Activated T-cell treated with anti-CD3 and anti-CD28 coated beads for 48 hours (primary cell): Measurements from ENCODE around the gene LNX1.

ENCODE experiments used
- DNase-seq: peaks from one replicate; pipeline ENCODE4 v3.0.0-alpha.2; 2020; ENCODE audit warnings: low read depth

LNX1 gene

GRCh38 chr4:53599632-53600031, 8.3 kb upstream of the LNX1 start:
- DNase-seq: no peak

- no peak for DNase-seq
Measured at GRCh38 chr4:53598901-53599300, 7.6 kb upstream of the LNX1 start.

DNA sequence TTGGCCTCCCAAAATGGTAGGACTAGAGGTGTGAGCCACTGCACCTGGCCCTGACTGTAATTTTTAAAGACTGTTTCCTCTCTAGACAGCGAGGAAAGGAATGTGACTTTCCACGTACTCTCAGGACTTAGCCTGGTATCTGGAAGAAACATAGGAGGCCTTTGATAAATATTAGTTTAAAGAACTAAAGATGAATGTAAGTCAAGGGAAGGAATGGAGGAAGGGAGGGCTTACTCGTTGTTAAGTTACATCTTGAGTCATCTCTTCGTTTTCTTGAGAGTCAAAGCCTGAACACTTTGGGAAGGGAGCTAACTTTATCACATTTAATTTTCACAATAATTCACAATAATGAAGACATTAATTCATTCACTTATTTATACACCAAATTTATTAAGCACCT, 7.2 kb upstream of the LNX1 start:
- no peak for DNase-seq

DNA sequence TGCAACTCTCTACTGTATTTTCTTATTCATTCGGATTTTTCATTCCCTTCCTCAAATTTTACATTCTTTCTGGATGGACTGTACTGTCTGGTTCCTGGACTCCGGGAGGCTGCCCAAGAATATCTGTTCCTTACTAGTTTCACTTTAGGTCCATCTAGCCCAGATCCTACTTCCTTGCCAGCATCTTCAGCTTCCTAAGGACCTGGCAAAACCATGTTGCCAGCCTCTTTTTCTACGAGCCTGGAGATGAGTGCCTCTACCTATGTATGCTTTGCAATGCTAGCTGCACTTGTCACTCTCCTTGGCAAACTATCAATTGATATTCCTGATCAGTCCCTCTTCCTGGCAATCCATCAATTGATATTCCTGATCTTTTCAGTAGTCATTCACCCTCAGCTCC, 5.6 kb upstream of the LNX1 start:
- DNase-seq: no peak

DNA sequence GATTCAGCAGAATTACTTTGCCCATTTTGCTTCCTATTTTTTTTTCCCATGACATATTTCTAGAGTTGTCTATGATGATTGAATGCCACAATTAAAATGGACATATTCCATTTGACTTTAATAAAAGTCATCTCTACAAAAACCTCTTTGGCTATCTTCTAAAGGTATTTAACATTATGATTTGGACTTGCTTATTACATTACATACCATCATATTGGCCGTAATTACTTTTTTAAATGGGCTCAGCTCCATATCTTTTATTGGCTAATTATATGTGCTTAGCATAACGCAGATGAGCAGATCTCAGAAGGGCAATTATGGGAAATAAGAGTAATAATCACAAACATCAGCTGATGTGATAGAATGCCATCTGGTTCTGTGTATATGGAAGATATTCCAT, 4.5 kb upstream of the LNX1 start:
- DNase-seq: no peak

DNA sequence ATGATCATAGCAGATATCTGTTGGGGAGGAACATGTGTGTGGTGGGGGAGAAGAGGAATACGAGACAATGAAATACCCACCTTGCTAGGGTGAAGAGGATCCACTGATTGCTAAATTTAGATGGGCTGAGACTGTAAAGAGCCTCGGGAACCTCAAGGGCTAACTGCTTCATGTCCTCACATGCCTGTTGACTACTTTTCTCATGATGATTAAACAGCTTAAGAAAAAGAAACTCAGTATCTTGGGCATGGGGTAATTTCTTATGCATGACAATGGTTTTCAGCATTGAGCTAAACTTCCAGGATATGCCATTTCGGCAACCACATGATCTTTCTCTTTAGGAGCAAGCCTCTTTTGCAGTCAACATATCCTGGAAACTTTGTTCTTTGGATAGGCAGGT, 3.9 kb upstream of the LNX1 start:
- DNase-seq: no peak

DNA sequence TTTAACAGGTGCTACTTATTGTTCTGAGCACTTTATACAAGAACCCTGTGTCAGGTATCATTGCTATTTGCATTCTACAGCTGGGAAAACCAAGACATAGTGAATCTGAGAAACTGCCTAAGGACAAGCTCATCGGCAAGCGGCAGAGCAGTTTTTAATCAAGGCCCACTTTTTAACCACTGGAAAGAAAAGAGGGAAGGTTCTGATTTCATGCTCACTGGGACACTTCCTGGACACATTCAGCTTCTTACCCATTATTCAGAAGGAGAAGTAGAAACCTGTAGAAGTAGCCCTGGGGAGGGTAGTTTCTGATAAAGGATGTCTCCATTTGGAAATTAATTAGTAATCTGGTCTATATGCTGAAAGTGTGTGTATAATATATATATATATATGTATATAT, 2.5 kb upstream of the LNX1 start:
- DNase-seq: no peak

- DNase-seq: no peak
Measured at GRCh38 chr4:53592686-53593501, 1.6 kb upstream of the LNX1 start.

- no peak for DNase-seq
Measured at GRCh38 chr4:53592122-53592521, 836 bp upstream of the LNX1 start.

DNA sequence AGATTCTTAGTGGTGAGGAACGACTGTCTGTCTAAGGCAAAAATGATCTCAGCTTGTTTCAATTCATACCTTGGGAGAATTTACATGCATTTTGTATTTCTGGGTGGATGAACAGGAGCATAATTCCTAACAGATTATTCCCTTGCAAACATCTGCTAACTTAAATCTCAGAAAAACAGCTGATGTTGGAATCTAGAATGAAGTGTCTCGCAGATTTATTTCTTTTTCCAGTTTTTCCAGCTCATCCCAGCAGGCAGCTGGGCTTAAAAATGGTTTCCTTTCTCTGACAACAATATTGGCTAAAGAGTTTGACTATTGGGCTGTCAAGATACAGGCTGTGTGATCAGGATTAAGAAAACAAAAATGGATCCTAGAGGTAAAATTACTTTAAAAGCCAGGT, 1.1 kb downstream of the LNX1 start:
- no peak for DNase-seq

DNA sequence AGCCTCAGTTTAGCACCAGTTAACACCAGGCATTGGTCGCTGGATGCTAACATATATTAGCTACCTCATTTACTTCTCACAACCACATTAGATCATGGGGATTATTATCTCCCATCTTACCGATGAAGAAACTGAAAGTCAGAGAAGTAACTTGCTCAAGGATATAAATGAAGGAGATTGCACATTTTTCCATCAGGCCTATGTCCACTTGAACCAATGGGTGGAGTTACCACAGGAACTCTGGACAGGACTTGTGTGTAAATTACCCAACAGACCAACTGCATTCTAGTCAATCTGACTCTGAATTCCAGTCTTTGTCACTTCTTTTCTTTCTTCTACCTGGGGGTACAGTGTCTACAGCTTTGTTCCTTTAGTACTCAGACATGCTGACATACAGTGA, 1.8 kb downstream of the LNX1 start:
- DNase-seq: no peak

- no peak for DNase-seq
Measured at GRCh38 chr4:53587135-53587534, 4.2 kb downstream of the LNX1 start.

DNA sequence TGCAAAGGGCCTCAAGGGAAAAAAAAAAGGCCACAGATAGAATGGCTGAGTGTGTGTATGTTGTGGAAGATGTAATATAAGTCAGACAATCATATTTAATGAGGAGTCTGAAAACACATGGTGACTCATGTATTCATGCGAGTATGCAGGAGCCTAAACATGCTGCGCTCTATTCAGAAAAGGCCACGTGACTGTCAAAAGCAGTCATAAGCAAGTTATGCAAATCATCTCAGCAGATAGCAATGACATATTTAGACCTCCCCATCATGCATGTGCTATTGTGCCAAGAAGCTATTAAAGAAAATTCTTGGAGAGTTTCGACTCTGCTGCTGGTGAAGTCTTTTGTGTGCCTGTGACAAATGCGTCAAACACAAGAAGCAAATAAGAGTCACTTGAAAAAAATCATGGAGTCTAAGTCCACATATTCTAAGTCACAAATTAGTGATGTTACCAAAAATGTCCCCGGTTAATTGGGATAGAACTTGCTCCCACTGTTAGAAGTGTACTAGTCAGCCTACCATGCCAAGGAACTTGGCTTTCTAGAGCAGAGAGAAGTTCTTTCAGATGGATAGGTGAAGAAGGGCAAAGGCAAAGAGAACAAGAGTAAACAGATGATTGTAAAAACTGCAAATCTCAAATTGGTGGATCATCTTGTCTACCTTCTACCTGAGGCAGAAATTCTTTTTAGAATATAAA, 5.0 kb downstream of the LNX1 start:
- no peak for DNase-seq

GRCh38 chr4:53584658-53585057, 6.6 kb downstream of the LNX1 start:
- no peak for DNase-seq

GRCh38 chr4:53583513-53583912, 7.8 kb downstream of the LNX1 start:
- DNase-seq: no peak

DNA sequence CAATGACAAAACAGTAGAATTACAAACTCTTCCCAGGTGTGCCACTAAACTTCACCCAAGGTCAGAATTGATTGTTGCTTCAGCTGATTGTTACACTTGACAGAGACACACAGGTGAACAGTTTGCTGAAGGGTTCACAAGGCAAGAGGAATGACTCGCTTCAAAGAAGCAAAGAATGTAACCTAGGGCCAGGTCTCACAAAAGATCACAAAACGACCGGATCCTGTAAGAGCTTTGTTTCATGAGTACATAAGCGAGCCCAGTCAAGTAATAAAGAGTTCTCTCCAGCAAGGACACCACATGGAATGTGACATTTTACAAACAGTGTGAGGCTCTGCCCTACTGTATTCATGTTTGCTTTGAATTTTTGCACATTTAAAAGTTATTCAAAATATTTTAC, 9.1 kb downstream of the LNX1 start:
- no peak for DNase-seq

- no peak for DNase-seq
Measured at GRCh38 chr4:53580274-53580673, 11.0 kb downstream of the LNX1 start.

DNA sequence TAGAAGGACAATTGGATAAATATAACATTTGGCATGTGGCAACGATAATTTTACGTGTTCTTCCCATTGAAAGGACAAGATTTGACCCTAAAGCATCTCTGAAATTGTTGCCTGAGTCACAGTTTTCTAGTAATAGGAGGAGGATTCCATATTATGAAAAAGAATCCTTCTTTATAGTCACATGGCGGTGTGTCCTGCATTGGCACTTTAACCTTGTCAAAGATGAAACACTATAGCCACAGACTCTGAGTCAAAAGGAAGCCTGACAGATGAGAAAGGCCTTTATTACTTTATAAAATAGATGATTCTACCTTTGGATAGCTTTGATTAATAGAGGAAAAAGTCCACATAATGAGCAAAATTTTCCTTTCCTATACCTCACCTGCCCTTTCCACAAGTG, 11.5 kb downstream of the LNX1 start:
- DNase-seq: no peak

DNA sequence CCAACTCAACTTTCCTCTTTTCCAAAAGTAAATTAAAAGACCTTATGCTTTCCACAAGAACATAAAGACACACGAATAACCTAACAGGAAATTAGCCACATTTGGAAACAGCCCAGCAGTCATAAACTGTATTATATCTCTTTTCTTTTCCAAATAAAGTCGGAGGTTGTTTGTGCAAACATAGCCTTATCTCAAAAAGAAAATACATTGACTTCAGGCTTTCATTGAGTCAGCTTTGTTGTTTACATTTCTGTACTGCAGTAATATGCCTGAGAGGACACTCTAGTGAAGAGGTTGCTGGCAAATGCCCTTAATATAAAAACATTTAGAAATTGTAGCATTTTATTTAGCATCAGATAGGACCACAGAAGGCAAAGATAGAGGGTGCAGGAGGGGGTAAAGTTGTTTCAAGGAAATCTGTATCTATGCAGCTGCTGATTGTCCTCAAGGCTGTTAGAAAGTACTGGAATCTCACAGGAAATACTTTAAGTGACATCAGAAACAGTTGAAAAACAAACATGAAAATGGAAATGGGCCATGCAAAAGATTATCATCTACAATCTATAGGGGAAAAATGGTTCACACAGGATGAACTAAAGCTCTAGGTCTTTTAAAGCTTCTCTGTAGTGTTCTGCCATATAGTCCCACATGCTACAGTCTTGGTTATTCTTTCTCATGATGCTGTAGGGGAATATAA, 14.5 kb downstream of the LNX1 start:
- no peak for DNase-seq

- no peak for DNase-seq
Measured at GRCh38 chr4:53576071-53576617, 15.1 kb downstream of the LNX1 start.

DNA sequence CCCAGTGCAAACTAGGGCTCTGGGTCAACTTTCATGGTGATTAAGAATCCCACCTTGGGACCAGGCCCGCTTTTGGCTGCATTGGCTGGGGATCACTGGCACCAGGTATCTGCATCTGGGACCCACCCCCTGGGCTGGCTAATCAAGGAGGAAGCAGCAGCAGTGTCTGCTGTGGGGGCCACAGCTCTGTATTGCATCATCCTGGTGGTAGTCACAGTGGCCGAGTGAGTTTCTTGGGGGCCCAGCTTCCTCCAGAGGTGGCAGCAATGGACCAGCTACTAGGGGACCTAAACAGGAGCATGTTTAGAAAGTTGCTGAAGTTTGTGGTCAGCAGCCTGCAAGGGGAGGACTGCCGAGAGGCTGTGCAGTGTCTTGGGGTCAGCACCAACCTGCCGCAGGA, 15.7 kb downstream of the LNX1 start:
- DNase-seq: no peak

DNA sequence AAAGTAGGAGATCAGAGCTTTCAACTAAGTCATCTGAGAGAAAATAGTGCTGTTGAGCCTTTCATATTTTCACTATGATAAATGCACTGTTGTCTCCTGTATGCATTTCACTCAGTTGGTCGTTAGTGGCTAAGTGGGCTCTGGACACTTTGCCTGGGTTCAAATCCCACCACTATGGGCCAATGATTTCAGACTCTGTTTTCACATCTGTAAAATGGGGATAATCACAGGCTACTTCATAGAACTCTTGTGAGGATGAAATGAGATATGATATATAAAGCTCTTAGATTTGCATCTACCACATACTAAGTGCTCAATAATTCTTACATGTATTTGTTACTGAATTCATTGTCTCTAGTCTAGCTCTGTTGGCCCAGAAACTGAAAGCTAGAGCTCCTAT, 16.8 kb downstream of the LNX1 start:
- no peak for DNase-seq

GRCh38 chr4:53573696-53574095, 17.6 kb downstream of the LNX1 start:
- DNase-seq: no peak
